ENCODE data around the gene PROS1. TPM values are rescaled to one million over a fixed set of nuclear protein-coding genes. Genes with fewer than 3 reads are reported as not detected.
A peak's percentile ranks its signal among the peaks of the same experiment; 100 is the strongest.

Gene PROS1
- total RNA-seq = not detected

- peak; percentile 11 for DNase-seq
These were observed at the start of gene PROS1 for GRCh38 chr3:93973131-93974126. Gene PROS1 (minus strand): TSS chr3:93973896. CDS start chr3:93973749, 147 bp downstream.

GRCh38 chr3:94020293-94020692 is 46.6 kb upstream of the PROS1 start:
- no peak for DNase-seq

GRCh38 chr3:94019659-94020058 is 46.0 kb upstream of the PROS1 start:
- DNase-seq = no peak

GRCh38 chr3:94015025-94015424 is 41.3 kb upstream of the PROS1 start:
- DNase-seq = no peak

- no peak for DNase-seq
These were observed 38.5 kb upstream of the PROS1 start for GRCh38 chr3:94012185-94012584.

- DNase-seq = no peak
These were observed 37.6 kb upstream of the PROS1 start for GRCh38 chr3:94011233-94011711.

- no peak for DNase-seq
These were observed 35.9 kb upstream of the PROS1 start for GRCh38 chr3:94009608-94010007.

GRCh38 chr3:94008253-94008652 is 34.6 kb upstream of the PROS1 start:
- no peak for DNase-seq

- peak; percentile 14 for DNase-seq
These were observed 30.7 kb upstream of the PROS1 start for GRCh38 chr3:94004301-94004910.

GRCh38 chr3:94001827-94002495 is 28.3 kb upstream of the PROS1 start:
- DNase-seq = no peak

- no peak for DNase-seq
These were observed 27.5 kb upstream of the PROS1 start for GRCh38 chr3:94001191-94001590.

GRCh38 chr3:93994056-93994455 is 20.4 kb upstream of the PROS1 start:
- DNase-seq = no peak

GRCh38 chr3:93992207-93992606 is 18.5 kb upstream of the PROS1 start:
- DNase-seq = no peak

- no peak for DNase-seq
These were observed 17.9 kb upstream of the PROS1 start for GRCh38 chr3:93991631-93992030.

GRCh38 chr3:93989241-93989640 is 15.5 kb upstream of the PROS1 start:
- no peak for DNase-seq

GRCh38 chr3:93988764-93989163 is 15.1 kb upstream of the PROS1 start:
- DNase-seq = no peak

- no peak for DNase-seq
These were observed 14.6 kb upstream of the PROS1 start for GRCh38 chr3:93988283-93988682.

- no peak for DNase-seq
These were observed 10.9 kb upstream of the PROS1 start for GRCh38 chr3:93984618-93985017.

GRCh38 chr3:93983408-93983807 is 9.7 kb upstream of the PROS1 start:
- DNase-seq = no peak

- DNase-seq = no peak
These were observed 8.0 kb upstream of the PROS1 start for GRCh38 chr3:93981649-93982048.

- DNase-seq = peak; percentile 92
These were observed 6.4 kb upstream of the PROS1 start, which contains the start of gene ARL13B for GRCh38 chr3:93979850-93980676. Gene ARL13B (plus strand): TSS chr3:93980155. CDS start chr3:93980424, 269 bp downstream.

GRCh38 chr3:93969997-93970396 is 3.7 kb downstream of the PROS1 start:
- DNase-seq = no peak

Measured in effector CD4-positive, alpha-beta T cell (primary cell).